Activated naive CD4-positive, alpha-beta T cell treated with anti-CD3 and anti-CD28 coated beads for 36 hours (primary cell): ENCODE data around the gene GNG8. TPM values are rescaled to one million over a fixed set of nuclear protein-coding genes. Genes with fewer than 3 reads are reported as not detected.

Source experiments
- CTCF ChIA-PET: fragments of 350-600 bp; sonication (Branson Sonifier 250); formaldehyde crosslinking; loops from one replicate; lab custom pipeline; 2021; ENCODE audit warnings: antibody characterized with exemption; lab: Charles Lee
- DNase-seq: peaks from one replicate; pipeline ENCODE4 v3.0.0-alpha.2; 2020
- H3K27ac Mint-ChIP-seq: one replicate; pipeline ENCODE4 v1.8.0; 2021; ENCODE audit warnings: mild to moderate bottlenecking, mixed read lengths
- H3K27me3 Mint-ChIP-seq: one replicate; pipeline ENCODE4 v1.8.0; 2021; ENCODE audit warnings: low read depth, mixed read lengths
- H3K36me3 Mint-ChIP-seq: one replicate; pipeline ENCODE4 v1.8.0; 2021; ENCODE audit warnings: low read depth, mixed read lengths
- H3K4me1 Mint-ChIP-seq: one replicate; pipeline ENCODE4 v1.8.0; 2021; ENCODE audit warnings: low read depth, mixed read lengths
- H3K4me3 Mint-ChIP-seq: one replicate; pipeline ENCODE4 v1.8.0; 2021; ENCODE audit warnings: mild to moderate bottlenecking, moderate library complexity, mixed read lengths
- H3K9me3 Mint-ChIP-seq: one replicate; pipeline ENCODE4 v1.8.0; 2021; ENCODE audit warnings: mixed read lengths
- intact Hi-C: fragments of 100-400 bp; cut with micrococcal nuclease; formaldehyde crosslinking; loops from one replicate; pipeline ENCODE4 v1.15.1; 2023
- total RNA-seq, 2 experiments: library from RNA; stranded (reverse); gene quantifications; one replicate each; pipeline ENCODE4 v1.2.3, GENCODE V29; 2021

The GNG8 gene
- total RNA-seq, 2 experiments from 2014 or later, result 7.1 to 8.1 TPM

DNA sequence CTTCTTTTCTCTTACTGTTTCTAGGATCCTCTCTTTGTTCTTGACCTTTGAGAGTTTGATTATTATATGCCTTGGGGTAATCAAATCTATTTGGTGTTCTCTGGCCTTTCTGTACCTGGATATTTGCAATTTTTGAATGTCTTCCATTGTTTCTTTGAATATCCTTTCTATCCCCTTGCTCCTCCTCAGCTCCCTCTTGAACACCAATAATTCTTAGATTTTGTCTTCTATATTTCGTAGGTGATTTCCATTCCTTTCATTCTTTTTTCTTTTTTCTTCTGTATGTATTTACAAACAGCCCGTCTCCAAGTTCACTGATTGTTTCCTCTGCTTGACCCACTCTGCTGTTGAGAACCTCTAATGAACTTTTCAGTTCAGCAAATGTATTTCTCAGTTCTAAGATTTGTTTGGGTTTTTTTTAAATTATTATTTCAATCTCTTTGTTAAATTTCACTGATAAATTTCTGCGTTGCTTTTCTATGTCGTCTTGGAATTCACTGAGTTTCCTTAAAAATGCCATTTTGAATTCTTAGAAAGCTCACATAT, 37.6 kb downstream of the GNG8 start:
- H3K9me3 Mint-ChIP-seq, result peaks cover 9% of the 10 kb centered on the region
- CTCF ChIA-PET, result interaction anchor here (0.6 to 2.4 kb wide), 6 partner anchors 11 to 85 kb away, joined by 3 to 9 read pairs (median 4); no protein-coding TSS in a partner anchor
- H3K36me3 Mint-ChIP-seq, result peaks cover 14% of the 10 kb centered on the region
- H3K27me3 Mint-ChIP-seq, result no peaks in the 10 kb centered on the region
- intact Hi-C loops, result no loop called here
- H3K27ac Mint-ChIP-seq, result no peak overlapping the region
- peaks cover 18% of the 10 kb centered on the region for H3K4me1 Mint-ChIP-seq
- no peak for DNase-seq
- H3K4me3 Mint-ChIP-seq, result no peak overlapping the region

DNA sequence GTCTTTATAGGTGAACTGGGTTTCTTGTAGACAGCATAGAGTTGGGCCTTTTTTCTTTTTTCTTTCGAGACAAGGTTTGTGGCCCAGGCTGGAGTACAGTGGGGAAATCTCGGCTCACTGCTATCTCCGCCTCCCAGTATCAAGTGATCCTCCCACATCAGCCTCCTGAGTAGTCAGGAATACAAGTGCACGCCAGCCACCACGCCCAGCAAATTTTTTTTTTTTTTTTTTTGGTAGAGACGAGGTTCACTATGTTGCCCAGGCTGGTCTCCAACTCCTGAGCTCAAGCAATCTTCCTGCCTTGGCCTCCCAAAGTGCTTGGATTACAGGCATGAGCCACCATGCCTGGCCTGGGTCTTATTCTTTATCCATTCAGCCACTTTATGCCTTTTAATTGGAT, 40.0 kb downstream of the GNG8 start:
- Mint-ChIP-seq H3K27me3 (no peaks in the 10 kb centered on the region), H3K4me1 (peaks cover 5% of the 10 kb centered on the region), H3K27ac (no peak overlapping the region), H3K9me3 (peaks cover 9% of the 10 kb centered on the region), H3K4me3 (no peak overlapping the region), H3K36me3 (peaks cover 1% of the 10 kb centered on the region)
- CTCF ChIA-PET, result interaction anchor here (0.7 kb wide), 1 partner anchor 233 kb away, joined by 3 read pairs; no protein-coding TSS in a partner anchor
- no peak for DNase-seq
- intact Hi-C loops, result no loop called here

DNA sequence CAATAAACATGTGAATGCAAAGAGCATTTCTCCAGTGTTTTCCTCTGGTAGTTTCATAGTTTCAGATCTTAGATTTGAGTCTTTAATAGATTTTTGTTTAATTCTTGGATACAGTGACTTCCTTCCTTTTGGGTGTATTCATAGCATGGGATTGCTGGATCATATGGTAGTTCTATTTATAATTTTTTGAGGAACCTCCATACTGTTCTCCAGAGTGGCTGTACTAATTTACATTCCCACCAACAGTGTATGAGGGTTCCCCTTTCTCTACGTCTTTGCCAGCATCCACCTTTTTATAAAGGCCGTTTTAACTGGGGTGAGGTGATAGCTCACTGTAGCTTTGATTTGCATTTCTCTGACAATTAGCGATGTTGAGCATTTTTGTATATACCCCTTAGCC, 44.1 kb downstream of the GNG8 start:
- H3K27ac Mint-ChIP-seq, result no peak overlapping the region
- intact Hi-C loops, result no loop called here
- H3K27me3 Mint-ChIP-seq, result no peaks in the 10 kb centered on the region
- CTCF ChIA-PET, result no interaction called here
- no peaks in the 10 kb centered on the region for H3K36me3 Mint-ChIP-seq
- no peak overlapping the region for H3K4me3 Mint-ChIP-seq
- H3K9me3 Mint-ChIP-seq, result no peaks in the 10 kb centered on the region
- no peaks in the 10 kb centered on the region for H3K4me1 Mint-ChIP-seq
- DNase-seq, result no peak

DNA sequence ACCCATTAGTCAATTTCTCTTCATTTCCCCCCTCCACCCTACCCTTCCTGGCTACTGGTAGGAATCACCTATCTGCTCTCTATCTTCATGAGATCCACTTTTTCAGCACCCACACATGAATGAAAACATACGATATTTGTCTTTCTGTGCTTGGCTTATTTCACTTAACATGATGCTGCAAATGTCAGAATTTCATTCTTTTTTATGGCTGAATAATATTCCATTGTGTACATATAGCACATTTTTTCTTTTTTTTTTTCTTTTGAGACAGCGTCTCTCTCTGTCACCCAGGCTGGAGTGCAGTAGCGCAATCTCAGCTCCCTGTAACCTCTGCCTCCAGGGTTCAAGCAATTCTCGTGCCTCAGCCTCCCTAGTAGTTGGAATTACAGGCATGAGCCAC, 44.7 kb downstream of the GNG8 start:
- Mint-ChIP-seq H3K4me1 (no peaks in the 10 kb centered on the region), H3K27ac (no peak overlapping the region), H3K4me3 (no peak overlapping the region), H3K36me3 (no peaks in the 10 kb centered on the region), H3K9me3 (no peaks in the 10 kb centered on the region), H3K27me3 (no peaks in the 10 kb centered on the region)
- no peak for DNase-seq
- CTCF ChIA-PET, result interaction anchor here (1.3 kb wide), 1 partner anchor 75 kb away, joined by 3 read pairs; no protein-coding TSS in a partner anchor
- intact Hi-C loops, result no loop called here

DNA sequence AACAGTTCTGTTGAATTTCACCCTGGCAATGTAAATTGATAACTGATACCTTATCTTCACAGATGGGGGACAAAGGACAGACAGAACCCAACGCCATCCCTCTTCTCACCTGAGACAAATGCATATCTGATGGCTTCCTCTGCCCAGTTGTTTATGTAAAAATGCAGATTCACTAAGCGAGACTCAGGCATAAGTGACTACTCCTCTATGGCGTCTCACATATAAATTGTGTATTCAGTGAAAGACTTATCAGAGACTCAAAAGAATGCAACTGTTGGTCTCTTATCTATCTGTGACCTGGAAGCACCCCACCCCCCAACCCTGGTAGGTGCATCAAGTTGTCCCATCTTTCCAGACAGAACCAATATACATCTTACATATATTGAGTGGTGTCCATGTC, 48.1 kb downstream of the GNG8 start:
- CTCF ChIA-PET, result interaction anchor here (1.5 kb wide), 1 partner anchor 11 kb away, joined by 3 read pairs; no protein-coding TSS in a partner anchor
- Mint-ChIP-seq H3K9me3 (no peaks in the 10 kb centered on the region), H3K27me3 (no peaks in the 10 kb centered on the region), H3K4me3 (no peak overlapping the region), H3K4me1 (peaks cover 6% of the 10 kb centered on the region), H3K36me3 (no peaks in the 10 kb centered on the region), H3K27ac (no peak overlapping the region)
- no peak for DNase-seq
- intact Hi-C loops, result no loop called here

DNA sequence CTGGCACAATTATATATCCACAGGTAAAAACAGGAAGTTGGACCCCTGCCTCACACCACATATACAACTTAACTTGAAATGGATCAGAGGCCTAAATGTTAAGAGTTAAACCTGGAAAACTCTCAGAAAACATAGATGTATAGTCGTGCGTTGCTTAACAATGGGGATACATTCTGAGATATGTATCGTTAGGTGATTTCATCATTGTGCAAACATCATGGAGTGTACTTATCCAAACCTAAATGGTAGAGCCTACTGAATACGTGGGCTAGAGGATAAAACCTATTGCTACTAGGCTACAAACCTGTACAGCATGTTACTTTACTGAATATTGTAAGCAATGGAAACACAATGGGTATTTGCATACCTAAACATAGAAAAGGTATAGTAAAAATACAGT, 49.7 kb downstream of the GNG8 start:
- Mint-ChIP-seq H3K27me3 (no peaks in the 10 kb centered on the region), H3K36me3 (no peaks in the 10 kb centered on the region), H3K4me1 (peaks cover 6% of the 10 kb centered on the region), H3K9me3 (no peaks in the 10 kb centered on the region), H3K27ac (no peak overlapping the region), H3K4me3 (no peak overlapping the region)
- no peak for DNase-seq
- CTCF ChIA-PET, result no interaction called here
- intact Hi-C loops, result no loop called here

DNA sequence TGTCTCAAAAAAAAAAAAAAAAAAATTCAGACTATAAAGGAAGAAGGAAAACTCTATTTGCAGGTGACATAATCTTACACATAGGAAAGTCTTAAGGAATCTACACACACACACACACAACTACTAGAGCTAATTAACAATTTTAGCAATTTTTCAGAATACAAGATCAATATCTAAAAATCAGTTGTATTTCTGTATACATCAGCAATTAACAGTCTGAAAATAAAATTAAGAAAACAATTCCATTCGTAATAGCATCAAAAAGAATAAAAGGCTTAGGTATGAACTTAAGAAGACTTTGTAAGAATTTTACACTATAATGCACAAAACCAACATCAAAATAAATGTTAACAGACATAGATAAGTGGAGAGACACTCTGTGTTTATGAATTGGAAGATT, 50.5 kb downstream of the GNG8 start:
- no peak overlapping the region for H3K27ac Mint-ChIP-seq
- H3K27me3 Mint-ChIP-seq, result no peaks in the 10 kb centered on the region
- DNase-seq, result no peak
- H3K4me1 Mint-ChIP-seq, result peaks cover 6% of the 10 kb centered on the region
- no peak overlapping the region for H3K4me3 Mint-ChIP-seq
- CTCF ChIA-PET, result no interaction called here
- intact Hi-C loops, result no loop called here
- no peaks in the 10 kb centered on the region for H3K36me3 Mint-ChIP-seq
- no peaks in the 10 kb centered on the region for H3K9me3 Mint-ChIP-seq

Other genes with a start within 250 kb of the GNG8 start
- gene CCDC8, start 222.6 kb downstream of the GNG8 start, total RNA-seq, result not detected
- not detected for gene PNMA8C, start 207.3 kb downstream of the GNG8 start, total RNA-seq
- 1 to 10 TPM; 1.1 to 1.5 TPM for gene PNMA8A, start 164.6 kb downstream of the GNG8 start, total RNA-seq
- gene PNMA8B, start 140.3 kb downstream of the GNG8 start, total RNA-seq, result under 1 TPM; 0.35 to 0.52 TPM
- gene CALM3, start 34.9 kb downstream of the GNG8 start, total RNA-seq, result 100 to 1,000 TPM; 482 to 500 TPM
- gene PTGIR, start 11.1 kb downstream of the GNG8 start, total RNA-seq, result 10 to 100 TPM; 16.3 to 17.2 TPM
- 1 to 10 TPM; 2.4 to 3.0 TPM for gene DACT3, start 25.0 kb upstream of the GNG8 start, total RNA-seq
- gene PRKD2, start 80.9 kb upstream of the GNG8 start, total RNA-seq, result 10 to 100 TPM; 62.2 to 62.3 TPM
- 1 to 10 TPM; 8.8 to 9.0 TPM for gene FKRP, start 109.9 kb upstream of the GNG8 start, total RNA-seq
- 10 to 100 TPM; 59.2 to 63.2 TPM for gene STRN4, start 110.2 kb upstream of the GNG8 start, total RNA-seq
- 100 to 1,000 TPM; 139 TPM for gene SLC1A5, start 152.4 kb upstream of the GNG8 start, total RNA-seq
- 100 to 1,000 TPM; 112 to 118 TPM for gene AP2S1, start 214.6 kb upstream of the GNG8 start, total RNA-seq
- 1 to 10 TPM; 8.9 TPM for gene ARHGAP35, start 224.8 kb upstream of the GNG8 start, total RNA-seq